Upper lobe of right lung (tissue), 1 donor: Measurements from ENCODE around the gene GNMT. TPM values are rescaled to one million over a fixed set of nuclear protein-coding genes. Genes with fewer than 3 reads are reported as not detected.

ENCODE experiments used
- ATAC-seq: fragments of 200-7000 bp; cut with Tn5 transposase; one replicate; pipeline ENCODE4 v1.9.1; 2020; ENCODE audit warnings: mild to moderate bottlenecking, moderate library complexity
- DNase-seq: peaks from one replicate; pipeline ENCODE4 v3.0.0-alpha.2; 2020
- H3K27ac ChIP-seq: fragments of 200-600 bp; one replicate; pipeline ENCODE4 v1.8.0; 2022
- H3K27me3 ChIP-seq: fragments of 200-600 bp; one replicate; pipeline ENCODE4 v1.8.0; 2022; ENCODE audit warnings: mild to moderate bottlenecking
- H3K36me3 ChIP-seq: fragments of 200-600 bp; one replicate; pipeline ENCODE4 v1.8.0; 2022
- H3K4me1 ChIP-seq: fragments of 200-600 bp; one replicate; pipeline ENCODE4 v1.8.0; 2022
- H3K4me3 ChIP-seq: fragments of 200-600 bp; one replicate; pipeline ENCODE4 v1.8.0; 2022; ENCODE audit warnings: mild to moderate bottlenecking
- H3K9me3 ChIP-seq: fragments of 200-600 bp; one replicate; pipeline ENCODE4 v1.8.0; 2022
- intact Hi-C: fragments of 100-400 bp; cut with DNase I; formaldehyde crosslinking; loops from one replicate; pipeline ENCODE4 v1.11.0; 2022
- total RNA-seq: library from RNA; stranded (reverse); fragmentation: NEBNext Ultra II Directional; extraction: Animal tissue kit (Norgen Biotek cat#: 25700); gene quantifications from one replicate; pipeline ENCODE4 v1.2.1, GENCODE V29; 2021
- TF ChIP-seq, protein P1 (sequence below): fragments of 200-600 bp; IDR thresholded peaks from one replicate; pipeline ENCODE4 v1.8.0; 2022; ENCODE audit warnings: antibody characterized with exemption
- donor health status: DM: no; HTN: yes; CAD: no; lungs with severe emphysema.

The GNMT gene
- total RNA-seq, 1 donor from 2014 or later: 1.4 TPM

DNA sequence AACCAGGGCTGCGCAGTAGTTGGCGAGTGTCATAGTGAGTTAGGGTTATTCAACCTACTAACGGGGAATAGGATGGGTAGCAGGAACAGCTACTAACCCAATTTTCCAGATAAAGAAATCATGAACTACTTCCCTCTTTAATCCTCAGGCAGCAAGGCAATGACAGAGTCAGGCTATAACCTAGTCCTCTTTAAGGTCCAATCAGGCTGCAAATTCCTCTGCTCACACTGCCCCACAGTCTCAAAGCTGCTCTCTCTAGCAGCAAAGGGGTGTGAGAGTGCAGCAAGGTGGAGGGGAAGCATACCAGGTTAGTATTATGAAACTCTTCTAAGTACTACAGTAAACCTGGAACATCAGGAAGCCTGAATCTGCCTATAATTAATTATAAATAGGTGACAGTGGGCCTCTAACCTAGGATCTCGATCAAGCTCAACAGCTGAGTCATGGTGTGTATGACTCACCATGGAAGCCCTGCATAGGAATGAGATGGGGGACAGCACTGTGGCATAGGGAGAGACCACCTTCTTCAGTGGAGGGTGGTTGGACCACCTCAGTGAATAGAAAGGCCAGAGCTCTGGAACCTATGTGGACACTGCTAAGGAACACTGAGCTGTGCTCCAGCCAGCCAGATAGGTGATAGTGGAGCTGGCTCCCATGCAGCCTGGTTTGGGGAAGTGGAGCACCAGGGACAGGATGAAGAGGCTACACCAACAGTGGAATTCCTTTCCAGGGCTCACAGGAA, 10.5 kb downstream of the GNMT start:
- H3K27me3 ChIP-seq: no peaks in the 10 kb centered on the region
- DNase-seq (no peak), ATAC-seq (no peak)
- H3K27ac ChIP-seq: no peak overlapping the region
- H3K4me1 ChIP-seq: no peaks in the 10 kb centered on the region
- peaks cover 20% of the 10 kb centered on the region for H3K36me3 ChIP-seq
- intact Hi-C loops: no loop called here
- TF ChIP-seq, protein P1, sequence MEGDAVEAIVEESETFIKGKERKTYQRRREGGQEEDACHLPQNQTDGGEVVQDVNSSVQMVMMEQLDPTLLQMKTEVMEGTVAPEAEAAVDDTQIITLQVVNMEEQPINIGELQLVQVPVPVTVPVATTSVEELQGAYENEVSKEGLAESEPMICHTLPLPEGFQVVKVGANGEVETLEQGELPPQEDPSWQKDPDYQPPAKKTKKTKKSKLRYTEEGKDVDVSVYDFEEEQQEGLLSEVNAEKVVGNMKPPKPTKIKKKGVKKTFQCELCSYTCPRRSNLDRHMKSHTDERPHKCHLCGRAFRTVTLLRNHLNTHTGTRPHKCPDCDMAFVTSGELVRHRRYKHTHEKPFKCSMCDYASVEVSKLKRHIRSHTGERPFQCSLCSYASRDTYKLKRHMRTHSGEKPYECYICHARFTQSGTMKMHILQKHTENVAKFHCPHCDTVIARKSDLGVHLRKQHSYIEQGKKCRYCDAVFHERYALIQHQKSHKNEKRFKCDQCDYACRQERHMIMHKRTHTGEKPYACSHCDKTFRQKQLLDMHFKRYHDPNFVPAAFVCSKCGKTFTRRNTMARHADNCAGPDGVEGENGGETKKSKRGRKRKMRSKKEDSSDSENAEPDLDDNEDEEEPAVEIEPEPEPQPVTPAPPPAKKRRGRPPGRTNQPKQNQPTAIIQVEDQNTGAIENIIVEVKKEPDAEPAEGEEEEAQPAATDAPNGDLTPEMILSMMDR: no peak
- H3K9me3 ChIP-seq: no peaks in the 10 kb centered on the region
- no peak overlapping the region for H3K4me3 ChIP-seq

DNA sequence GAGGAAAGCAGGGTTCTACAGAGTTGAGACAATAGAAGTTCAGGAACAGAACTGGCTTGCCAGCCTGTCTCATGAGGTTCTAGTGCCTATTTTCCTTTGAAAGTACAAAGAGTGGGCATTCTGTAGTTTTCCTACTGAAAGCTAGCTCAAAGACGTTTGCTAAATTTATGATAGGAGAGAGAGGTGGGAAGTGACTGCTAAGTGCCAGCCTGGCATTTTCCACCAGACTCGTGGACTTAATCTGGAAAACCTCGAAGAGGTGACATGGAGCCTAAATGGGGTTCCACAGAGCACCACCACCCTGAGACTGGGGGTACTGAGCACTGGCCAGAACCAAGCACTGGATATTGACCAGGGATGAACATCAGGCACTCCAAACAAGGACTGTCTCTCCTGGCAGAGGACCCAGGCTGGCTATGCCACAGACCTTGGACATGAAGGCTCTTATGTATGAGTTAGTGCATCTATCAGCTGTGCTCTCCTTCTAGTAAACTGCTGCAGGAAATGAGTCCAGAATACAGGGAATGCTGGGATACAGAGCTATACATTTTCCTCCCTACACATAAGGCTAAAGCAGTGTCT, 11.3 kb downstream of the GNMT start:
- H3K4me3 ChIP-seq: no peak overlapping the region
- ATAC-seq (no peak), DNase-seq (no peak)
- intact Hi-C loops: no loop called here
- no peaks in the 10 kb centered on the region for H3K9me3 ChIP-seq
- peaks cover 14% of the 10 kb centered on the region for H3K36me3 ChIP-seq
- H3K4me1 ChIP-seq: peaks cover 1% of the 10 kb centered on the region
- H3K27ac ChIP-seq: no peak overlapping the region
- no peaks in the 10 kb centered on the region for H3K27me3 ChIP-seq
- TF ChIP-seq, protein P1: no peak

- intact Hi-C loops: no loop called here
- H3K27me3 ChIP-seq: no peaks in the 10 kb centered on the region
- DNase-seq (no peak), ATAC-seq (peak; percentile 69)
- TF ChIP-seq, protein P1: no peak
- no peaks in the 10 kb centered on the region for H3K9me3 ChIP-seq
- peaks cover 15% of the 10 kb centered on the region for H3K4me1 ChIP-seq
- H3K4me3 ChIP-seq: no peak overlapping the region
- H3K36me3 ChIP-seq: no peaks in the 10 kb centered on the region
- H3K27ac ChIP-seq: no peak overlapping the region
These were observed 13.4 kb downstream of the GNMT start for GRCh38 chr6:42973926-42974325.

DNA sequence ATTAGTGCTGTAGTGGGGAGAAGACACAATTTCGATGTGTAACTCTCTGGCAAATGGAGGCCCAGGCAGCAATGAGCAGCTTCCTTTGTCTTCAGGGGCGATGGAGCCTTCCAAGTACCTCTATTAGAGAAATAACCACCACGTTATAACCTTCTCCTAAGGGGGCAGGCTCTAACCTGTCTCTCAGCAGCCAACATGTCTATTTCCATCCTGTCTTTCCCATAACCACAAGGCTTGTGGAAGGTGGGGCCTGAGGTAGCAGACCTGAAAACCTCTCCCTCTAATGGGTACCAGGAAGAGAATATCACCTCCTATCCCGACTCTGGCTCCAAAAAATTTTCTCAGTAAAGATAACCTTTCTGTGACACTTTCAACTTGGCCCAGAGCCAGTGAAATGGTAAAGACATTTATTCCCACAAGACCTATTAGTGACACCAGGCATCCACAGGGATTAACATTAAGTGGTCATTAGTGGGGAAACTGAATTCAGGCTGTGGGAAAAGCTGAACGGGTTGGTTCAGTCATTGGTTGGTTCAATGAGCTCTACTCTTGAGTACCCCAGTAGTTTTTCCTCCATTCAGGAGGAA, 14.5 kb downstream of the GNMT start:
- ATAC-seq (no peak), DNase-seq (no peak)
- TF ChIP-seq, protein P1: no peak
- Histone ChIP-seq H3K4me1 (peaks cover 22% of the 10 kb centered on the region), H3K9me3 (no peaks in the 10 kb centered on the region), H3K27me3 (no peaks in the 10 kb centered on the region), H3K36me3 (no peaks in the 10 kb centered on the region), H3K4me3 (no peak overlapping the region), H3K27ac (no peak overlapping the region)
- intact Hi-C loops: no loop called here

- no peaks in the 10 kb centered on the region for H3K27me3 ChIP-seq
- intact Hi-C loops: no loop called here
- no peaks in the 10 kb centered on the region for H3K9me3 ChIP-seq
- TF ChIP-seq, protein P1: no peak
- H3K4me1 ChIP-seq: peaks cover 24% of the 10 kb centered on the region
- DNase-seq (peak; percentile 81), ATAC-seq (peak; percentile 52)
- peak overlapping the region; percentile 92 for H3K27ac ChIP-seq
- peak overlapping the region; percentile 95 for H3K4me3 ChIP-seq
- no peaks in the 10 kb centered on the region for H3K36me3 ChIP-seq
These were observed 17.9 kb downstream of the GNMT start for GRCh38 chr6:42978487-42978838.
